TTC549 (cell line): Measurements from ENCODE around the gene ZNF253.
"Not testable (repeated sequence)": the region's sequence is repeated elsewhere in the genome, so short reads cannot be mapped to it uniquely, and the experiment has no call there.

ENCODE experiments used
- FAIRE-seq: peaks from 2 replicates; lab custom pipeline; 2012; peaks lifted over from hg19 to GRCh38; lab: Jason Lieb, UNC

The ZNF253 gene

GRCh38 chr19:19900139-19900728 lies 34.6 kb downstream of the ZNF253 start:
- FAIRE-seq, result no peak

DNA sequence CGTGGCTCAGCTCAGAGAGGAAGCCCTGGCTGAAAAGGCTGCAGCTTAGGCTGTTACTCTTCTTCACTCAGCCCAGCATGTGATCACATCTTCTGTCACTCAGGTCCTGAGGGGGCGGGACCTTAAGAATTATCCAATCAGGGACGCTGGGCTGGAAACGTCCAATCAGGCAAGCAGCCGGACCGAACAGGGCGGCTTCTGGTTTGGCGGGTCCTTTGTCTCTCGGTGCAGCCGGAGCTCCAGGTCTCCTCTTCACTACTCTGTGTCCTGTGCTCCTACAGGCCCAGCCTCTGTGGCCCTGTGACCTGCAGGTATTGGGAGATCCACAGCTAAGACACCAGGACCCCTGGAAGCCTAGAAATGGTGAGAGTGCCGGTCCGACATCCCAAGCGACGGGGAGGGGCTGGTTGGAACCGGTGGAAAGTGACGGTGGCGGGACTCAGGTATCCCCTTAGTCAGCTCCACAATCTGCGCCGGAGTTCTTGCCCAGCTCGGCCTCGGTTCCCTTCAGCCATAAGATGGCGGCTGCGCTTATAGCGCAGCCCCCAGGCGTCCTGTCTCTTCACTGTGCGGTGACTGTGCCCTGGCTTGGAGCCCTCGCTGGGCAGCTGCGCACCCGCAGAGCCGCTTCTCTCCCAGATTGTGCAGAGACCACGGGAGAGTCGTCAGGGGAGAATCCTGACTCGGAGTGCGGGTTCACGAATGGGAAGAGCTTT lies 35.2 kb downstream of the ZNF253 start, which contains the start of gene ZNF93:
ZNF93 (plus strand) TSS at position 218 of the 716 bp plus-strand sequence; CDS start at position 361, 143 bp downstream.
- FAIRE-seq, result peak; percentile 82

- FAIRE-seq, result not testable (repeated sequence)
Measured at GRCh38 chr19:19907551-19907950, 41.9 kb downstream of the ZNF253 start.

DNA sequence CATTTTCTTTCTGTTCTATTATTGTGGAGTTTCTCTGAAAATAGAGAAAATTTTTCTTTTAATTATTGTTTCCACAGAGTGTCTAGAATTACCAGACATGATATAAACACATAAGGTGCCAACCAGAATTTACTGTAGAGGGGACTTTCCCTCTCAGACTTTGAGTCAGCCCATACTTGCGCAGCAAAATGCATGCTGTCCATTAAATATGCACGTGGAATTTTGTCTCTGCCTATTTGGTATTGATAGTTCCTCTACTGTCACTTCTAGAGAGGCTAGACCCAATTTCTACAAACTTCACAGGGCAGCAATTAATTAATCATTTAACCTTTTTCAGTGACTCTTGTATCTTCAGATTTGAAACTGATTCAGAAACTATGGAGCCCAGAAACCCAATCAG lies 44.0 kb downstream of the ZNF253 start:
- FAIRE-seq, result no peak

DNA sequence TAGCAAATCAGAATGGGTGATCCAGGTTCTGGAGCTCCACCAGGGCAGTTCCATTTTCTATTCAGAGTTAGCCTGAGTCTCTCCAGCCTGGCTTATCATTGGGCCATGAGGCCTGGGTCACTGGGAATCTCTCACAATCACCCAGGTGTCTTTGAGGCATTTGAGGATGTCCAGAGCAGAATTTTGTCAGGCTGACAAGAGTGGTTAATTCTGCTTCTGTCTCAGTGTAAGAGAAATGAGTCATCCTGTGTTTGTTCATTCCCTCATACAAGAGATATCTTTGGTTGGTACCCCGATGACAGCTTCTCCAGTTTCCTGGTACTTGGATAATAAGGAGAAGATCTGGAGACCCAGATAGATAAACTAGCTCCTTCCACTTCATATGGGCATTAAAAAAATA lies 45.5 kb downstream of the ZNF253 start:
- no peak for FAIRE-seq

- no peak for FAIRE-seq
Measured at GRCh38 chr19:19914596-19914995, 48.9 kb downstream of the ZNF253 start.

DNA sequence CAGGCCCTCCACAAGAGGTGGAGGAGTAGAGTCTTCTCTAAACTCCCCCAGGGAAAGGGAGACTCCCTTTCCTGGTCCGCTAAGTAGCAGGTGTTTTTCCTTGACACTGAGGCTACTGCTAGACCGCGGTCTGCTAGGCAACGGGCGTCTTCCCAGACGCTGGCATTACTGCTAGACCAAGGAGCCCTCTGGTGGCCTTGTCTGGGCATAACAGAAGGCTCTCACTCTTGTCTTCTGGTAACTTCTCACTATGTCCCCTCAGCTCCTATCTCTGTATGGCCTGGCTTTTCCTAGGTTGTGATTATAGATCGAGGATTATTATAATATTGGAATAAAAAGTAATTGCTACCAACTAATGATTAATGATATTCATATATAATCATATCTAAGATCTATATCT lies 64.7 kb downstream of the ZNF253 start:
- FAIRE-seq, result not testable (repeated sequence)

- not testable (repeated sequence) for FAIRE-seq
Measured at GRCh38 chr19:19933432-19934314, 68.0 kb downstream of the ZNF253 start.

DNA sequence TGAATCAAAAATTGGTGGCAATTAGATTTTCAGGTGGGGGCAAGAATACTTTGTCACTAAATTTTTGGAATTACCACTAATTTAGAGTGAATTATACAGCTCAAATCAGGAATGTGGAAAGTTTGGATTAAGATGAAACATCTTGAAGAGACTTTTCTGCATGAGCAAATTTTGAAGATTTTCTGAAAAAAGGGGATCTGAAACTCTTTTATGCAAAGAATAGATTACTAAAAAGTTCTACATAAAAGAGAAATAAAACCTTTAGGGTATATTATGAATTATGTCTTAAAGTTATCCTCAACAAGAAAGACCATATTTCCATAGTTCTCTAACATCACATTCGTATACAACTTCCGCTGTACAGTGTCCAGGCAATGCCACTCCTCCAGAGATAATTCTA lies 71.7 kb downstream of the ZNF253 start:
- no peak for FAIRE-seq

GRCh38 chr19:19938449-19938848 lies 72.8 kb downstream of the ZNF253 start:
- no peak for FAIRE-seq

GRCh38 chr19:19943848-19944582 lies 78.3 kb downstream of the ZNF253 start:
- FAIRE-seq, result no peak
